Stimulated activated CD8-positive, alpha-beta memory T cell treated with anti-CD3 and anti-CD28 coated beads, Interleukin-2, amount 100 ng/mL, for 48 hours (primary cell): Measurements from ENCODE around the gene LRIG1.

Experiments used
- DNase-seq, 2 donors: peaks; one replicate each; pipeline ENCODE4 v3.0.0-alpha.2; 2020; ENCODE audit warnings: low read depth in 2 of 2

The LRIG1 gene

GRCh38 chr3:66500576-66501482 is at the start of gene LRIG1:
LRIG1 (minus strand) TSS chr3:66501022; CDS start chr3:66500407, 615 bp downstream.
- DNase-seq, result peak; percentile 98 to 99

- DNase-seq, result no peak
Measured at GRCh38 chr3:66544619-66545429, 44.0 kb upstream of the LRIG1 start.

GRCh38 chr3:66542153-66542552 is 41.3 kb upstream of the LRIG1 start:
- no peak for DNase-seq

- no peak for DNase-seq
Measured at GRCh38 chr3:66539466-66539989, 38.7 kb upstream of the LRIG1 start.

- no peak for DNase-seq
Measured at GRCh38 chr3:66538390-66538789, 37.6 kb upstream of the LRIG1 start.

- DNase-seq, result no peak
Measured at GRCh38 chr3:66537735-66538134, 36.9 kb upstream of the LRIG1 start.

- DNase-seq, result no peak
Measured at GRCh38 chr3:66536791-66537190, 36.0 kb upstream of the LRIG1 start.

- DNase-seq, result no peak
Measured at GRCh38 chr3:66534304-66534845, 33.6 kb upstream of the LRIG1 start.

GRCh38 chr3:66532613-66533012 is 31.8 kb upstream of the LRIG1 start:
- DNase-seq, result no peak

- no peak for DNase-seq
Measured at GRCh38 chr3:66532160-66532587, 31.4 kb upstream of the LRIG1 start.

- no peak for DNase-seq
Measured at GRCh38 chr3:66531256-66531655, 30.4 kb upstream of the LRIG1 start.

- no peak for DNase-seq
Measured at GRCh38 chr3:66527246-66527645, 26.4 kb upstream of the LRIG1 start.

GRCh38 chr3:66525771-66526170 is 24.9 kb upstream of the LRIG1 start:
- no peak for DNase-seq

GRCh38 chr3:66520724-66521123 is 19.9 kb upstream of the LRIG1 start:
- no peak for DNase-seq

GRCh38 chr3:66518644-66519043 is 17.8 kb upstream of the LRIG1 start:
- DNase-seq, result no peak

GRCh38 chr3:66518126-66518525 is 17.3 kb upstream of the LRIG1 start:
- DNase-seq, result no peak

GRCh38 chr3:66517241-66517640 is 16.4 kb upstream of the LRIG1 start:
- DNase-seq, result no peak

GRCh38 chr3:66508461-66508860 is 7.6 kb upstream of the LRIG1 start:
- DNase-seq, result no peak

GRCh38 chr3:66507423-66508260 is 6.8 kb upstream of the LRIG1 start:
- no peak for DNase-seq

- no peak for DNase-seq
Measured at GRCh38 chr3:66506154-66506553, 5.3 kb upstream of the LRIG1 start.
